Epidermal melanocyte (primary cell): ENCODE data around the gene ADH1B.
"Not testable (repeated sequence)": the region's sequence is repeated elsewhere in the genome, so short reads cannot be mapped to it uniquely, and the experiment has no call there.

Experiments used
- DNase-seq: peaks from one replicate; pipeline ENCODE4 v3.0.0; 2011; ENCODE audit warnings: low spot score; ENCODE audit not compliant: insufficient read length

ADH1B gene

GRCh38 chr4:99324361-99324760, 3.2 kb upstream of the ADH1B start:
- DNase-seq = no peak

- DNase-seq = no peak
Measured at GRCh38 chr4:99323756-99324155, 2.6 kb upstream of the ADH1B start.

- not testable (repeated sequence) for DNase-seq
Measured at GRCh38 chr4:99317811-99318210, 3.4 kb downstream of the ADH1B start.

DNA sequence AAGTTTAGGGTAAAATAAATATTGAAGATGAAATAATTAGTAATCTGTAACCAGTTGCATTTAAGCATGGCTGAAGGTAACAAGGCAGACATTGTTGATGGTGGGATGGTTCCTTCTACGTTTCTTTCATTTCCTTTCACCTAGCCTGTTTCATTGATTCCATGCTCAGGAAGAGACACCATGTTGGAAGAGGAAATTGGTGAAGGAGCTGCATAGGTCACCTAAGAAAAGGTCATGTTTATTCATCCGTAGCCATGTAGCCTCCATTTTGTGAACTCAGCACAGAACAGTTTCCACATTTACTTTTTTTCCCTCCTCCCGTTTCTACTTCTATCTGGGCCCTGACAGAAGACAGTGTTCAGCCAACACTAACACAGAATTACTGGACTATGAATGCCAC, 3.8 kb downstream of the ADH1B start:
- DNase-seq = no peak

DNA sequence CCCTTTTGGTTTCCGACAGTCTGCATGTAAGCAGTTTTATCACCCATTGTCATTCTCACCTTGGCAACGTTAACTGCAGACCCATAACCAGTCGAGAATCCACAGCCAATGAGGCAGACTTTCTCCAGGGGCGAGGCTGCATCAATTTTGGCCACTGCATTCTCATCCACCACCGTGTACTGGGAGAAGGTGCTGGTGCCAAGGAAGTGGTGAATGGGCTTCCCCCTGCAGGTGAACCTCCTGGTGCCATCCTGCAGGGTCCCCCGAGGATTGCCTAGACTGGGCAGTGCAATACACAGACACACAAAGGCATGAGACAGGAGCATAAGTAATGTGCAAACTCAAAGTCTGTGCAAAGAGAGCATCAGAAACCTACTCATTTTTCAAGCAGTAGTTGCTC, 5.4 kb downstream of the ADH1B start:
- DNase-seq = no peak

GRCh38 chr4:99314211-99314610, 7.0 kb downstream of the ADH1B start:
- DNase-seq = no peak

DNA sequence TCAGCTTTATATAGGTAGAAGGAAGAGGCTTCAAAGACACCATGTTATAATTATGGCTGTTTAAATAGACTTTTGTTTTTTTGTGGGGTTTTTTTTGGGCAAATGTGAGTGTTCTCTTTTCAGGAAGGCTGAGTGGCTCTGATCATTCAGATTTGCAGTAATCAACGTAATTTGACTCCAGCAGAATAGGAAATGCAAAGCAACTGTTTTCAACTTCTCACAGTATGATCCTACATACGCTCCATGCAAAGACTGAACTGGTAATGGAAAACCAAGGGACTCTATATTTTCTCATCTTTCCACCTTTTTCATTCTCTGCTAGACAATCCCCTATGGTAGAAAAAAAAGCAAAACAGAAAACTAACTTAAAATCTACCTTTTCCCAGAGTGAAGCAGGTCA, 10.8 kb downstream of the ADH1B start:
- no peak for DNase-seq

DNA sequence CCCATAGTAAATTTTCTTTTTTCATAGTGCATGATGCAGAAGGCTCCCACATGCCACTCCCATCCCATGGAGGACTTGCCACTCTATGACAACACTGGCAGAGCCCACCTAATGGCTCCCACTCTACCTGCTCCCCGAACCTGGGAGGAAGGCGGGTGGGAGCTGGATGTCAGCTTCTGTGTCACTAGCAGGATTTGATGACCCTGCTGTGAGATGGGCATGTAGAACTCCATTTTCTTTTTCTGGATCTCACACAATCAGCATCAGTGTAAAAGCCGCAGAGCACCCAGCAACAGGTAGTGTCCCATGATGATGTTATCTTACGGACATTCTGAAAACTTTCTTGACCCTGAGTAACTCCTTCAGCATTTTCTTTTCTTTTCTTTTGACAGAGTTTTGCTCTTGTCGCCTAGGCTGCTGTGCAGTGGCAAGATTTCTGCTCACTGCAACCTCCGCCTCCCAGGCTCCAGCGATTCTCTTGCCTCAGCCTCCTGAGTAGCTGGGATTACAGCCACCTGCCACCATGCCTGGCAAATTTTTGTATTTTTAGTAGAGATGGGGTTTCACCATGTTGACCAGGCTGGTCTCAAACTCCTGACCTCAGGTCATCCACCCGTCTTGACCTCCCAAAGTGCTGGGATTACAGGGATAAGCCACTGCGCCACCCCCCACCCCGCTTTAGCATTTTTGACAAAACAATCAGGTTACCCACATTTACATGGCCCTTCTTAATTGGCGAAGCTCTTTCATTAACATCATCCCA, 15.4 kb downstream of the ADH1B start:
- DNase-seq = no peak

DNA sequence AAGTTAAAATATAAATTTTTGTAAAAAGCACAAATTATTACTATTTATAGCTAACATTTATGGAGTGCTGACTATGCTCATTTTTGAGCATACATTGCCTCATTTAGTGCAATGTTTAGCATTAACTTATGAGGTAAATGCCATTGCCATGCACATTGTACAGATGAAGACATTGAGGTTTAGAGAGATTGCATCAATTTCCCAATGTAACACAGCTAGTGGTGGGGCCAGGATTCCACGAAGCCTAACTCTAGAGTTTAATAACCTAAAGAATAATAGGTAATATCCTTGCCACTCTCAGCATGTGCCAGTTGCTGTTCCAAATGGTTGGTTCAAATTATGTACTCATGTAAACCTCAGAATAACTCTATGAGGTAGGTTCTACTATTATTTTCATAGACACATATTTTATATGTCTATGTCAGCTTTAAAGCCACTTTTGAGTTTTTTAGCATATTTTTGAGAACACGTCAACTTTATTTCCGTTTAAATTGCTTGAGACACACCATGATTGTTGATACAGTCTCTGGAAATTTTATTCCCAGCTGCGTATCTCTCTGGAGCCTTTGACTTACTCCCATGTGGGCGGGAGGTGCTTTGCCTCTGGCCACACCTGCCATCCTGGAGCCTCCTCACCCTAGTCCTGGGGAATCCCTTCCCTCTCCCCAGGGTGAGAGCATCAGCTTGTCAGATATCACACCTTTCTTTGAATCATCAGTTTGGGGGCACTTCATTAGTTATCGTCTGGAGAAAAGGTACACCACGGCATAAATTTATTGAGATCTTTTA, 19.6 kb downstream of the ADH1B start:
- no peak for DNase-seq

DNA sequence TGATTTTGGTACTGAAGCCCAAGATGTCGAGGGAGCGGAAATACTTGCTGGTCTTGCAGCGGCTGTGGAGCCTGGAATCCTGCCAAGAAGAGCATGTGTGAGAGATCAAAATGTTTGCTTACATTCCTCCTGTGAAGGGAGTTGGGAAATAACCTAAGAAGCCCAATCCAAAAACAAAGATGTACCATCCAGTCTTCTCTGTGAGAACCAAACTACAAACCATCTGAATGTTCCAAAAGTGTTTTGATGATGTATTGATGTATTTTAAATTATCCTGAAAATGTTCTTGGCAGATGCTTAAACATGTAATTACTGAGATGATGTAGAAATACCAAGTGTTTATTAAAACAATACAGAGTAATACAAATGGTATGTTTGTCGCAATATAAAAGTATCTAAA, 20.3 kb downstream of the ADH1B start:
- peak; percentile 56 for DNase-seq

DNA sequence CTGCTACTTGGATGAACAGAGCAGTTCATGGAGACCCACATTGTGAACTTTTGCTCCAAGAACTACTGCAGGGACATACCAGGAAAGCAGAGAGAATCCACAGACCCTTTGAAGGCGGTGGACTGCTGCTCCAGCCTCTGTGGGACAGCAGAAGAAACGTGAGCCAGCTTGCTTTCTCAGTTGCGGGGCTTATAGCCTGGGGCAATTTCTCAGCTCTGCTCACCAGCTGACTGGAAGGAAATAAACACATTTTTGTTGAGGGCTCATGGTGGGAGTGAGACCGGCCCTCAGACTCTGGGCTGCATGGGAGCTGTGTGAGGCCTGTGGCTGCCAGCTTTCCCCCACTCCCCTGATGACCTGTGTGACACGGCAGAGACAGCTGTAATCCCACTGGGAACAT, 27.8 kb downstream of the ADH1B start:
- DNase-seq = no peak

DNA sequence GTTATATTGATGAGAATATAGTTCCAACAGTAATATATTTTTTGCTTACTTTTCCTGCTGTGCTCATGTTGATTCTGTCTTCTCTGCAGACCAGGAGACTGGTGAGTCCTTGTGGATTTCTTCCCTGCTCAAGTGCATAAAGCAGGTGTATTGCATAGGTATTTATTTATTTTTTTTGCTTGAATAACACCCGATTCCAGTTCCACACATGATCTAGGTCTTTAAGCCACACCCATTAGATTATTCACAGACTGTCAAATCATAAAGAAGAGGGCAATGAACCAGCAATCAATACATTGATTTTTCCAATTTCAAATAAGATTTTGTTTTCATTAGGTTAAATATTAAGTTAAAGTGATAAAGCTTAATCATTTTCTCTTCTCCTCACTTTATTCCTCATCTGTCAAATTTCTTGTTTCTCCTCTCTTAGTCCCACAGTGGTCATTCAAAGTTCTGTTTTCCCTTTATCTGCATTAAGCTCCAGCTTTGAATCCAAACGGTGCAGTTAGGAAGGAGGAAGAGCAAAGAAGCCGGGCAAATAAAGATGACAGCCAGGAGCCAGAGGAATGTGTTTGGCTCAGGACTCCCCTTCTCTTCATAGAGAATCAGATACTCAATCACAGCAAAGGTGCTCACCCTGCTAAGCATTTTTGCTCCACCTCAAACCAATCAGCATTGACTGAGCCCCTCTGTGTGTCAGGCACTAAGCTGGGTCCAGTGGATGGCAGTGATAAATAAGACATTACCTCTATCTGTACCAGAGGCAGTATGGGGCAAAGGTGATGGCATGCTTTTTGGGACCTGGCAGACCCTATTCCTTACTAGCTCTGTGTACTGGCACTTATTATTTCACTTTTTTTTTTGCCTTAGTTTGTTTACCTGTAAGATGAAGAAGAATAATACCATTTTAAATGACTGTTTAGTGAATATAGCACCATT, 30.1 kb downstream of the ADH1B start, which contains the start of gene ADH1A:
ADH1A (minus strand) TSS at position 138 of the 939 bp plus-strand sequence; CDS start at position 67, 71 bp downstream.
- DNase-seq = no peak

DNA sequence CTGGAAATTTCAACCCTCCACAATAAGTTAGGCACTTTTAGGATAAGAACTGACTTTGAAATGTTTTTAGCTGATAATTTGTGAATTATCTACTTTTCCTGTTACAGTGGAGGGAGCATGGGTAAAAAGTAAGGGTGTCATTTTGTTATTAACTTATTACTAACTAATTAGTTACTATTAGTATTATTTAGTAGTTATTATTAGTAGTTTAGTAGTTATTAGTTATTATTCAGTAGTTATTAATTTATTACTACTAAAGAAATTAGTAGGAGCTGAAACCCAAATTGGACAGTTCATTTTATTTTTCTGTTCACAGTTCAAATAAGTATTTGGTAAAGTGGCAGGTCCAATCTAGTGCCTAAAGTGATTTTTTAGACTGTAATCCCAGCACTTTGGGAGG, 35.8 kb downstream of the ADH1B start:
- DNase-seq = no peak

DNA sequence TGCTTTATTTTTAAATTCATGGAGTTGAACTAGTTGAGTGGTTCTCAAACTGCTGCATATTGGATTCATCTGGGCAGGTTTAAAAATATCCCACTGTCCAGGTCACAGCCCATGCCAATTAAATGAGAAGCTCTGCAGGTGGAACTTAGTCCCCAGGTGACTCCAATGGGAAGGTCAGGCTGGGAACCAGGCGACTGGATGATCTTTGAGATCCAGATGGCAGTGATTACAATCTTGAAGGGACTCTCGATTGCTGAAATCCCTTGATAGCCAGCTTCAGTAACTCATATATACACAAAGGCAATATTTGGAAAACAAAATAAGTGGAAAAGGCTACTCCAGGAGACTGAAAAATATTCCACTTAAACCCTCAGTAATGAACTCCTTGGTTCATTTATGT, 38.5 kb downstream of the ADH1B start:
- DNase-seq = no peak

- DNase-seq = no peak
Measured at GRCh38 chr4:99281261-99281660, 39.9 kb downstream of the ADH1B start.

DNA sequence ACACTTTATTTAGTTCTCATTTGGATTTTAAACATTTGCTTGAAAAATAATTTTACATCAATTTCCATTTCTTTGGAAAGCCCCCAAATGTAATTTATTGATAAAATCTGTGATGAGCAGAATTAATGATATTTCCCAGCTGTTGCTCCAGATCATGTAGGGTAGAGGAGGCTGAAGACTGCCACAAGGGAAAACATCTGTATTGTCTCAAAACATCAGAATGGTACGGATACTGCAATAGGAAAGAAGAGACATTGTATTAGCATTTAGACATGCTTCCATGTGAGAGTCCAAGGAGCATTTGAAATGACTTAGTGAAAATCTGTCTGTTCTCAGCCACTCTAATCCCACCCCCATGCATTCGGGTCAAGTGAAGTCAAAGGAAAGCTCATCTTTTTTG, 44.8 kb downstream of the ADH1B start:
- no peak for DNase-seq

- DNase-seq = no peak
Measured at GRCh38 chr4:99275885-99276284, 45.3 kb downstream of the ADH1B start.

GRCh38 chr4:99275050-99275449, 46.2 kb downstream of the ADH1B start:
- no peak for DNase-seq

GRCh38 chr4:99273704-99274103, 47.5 kb downstream of the ADH1B start:
- DNase-seq = no peak

DNA sequence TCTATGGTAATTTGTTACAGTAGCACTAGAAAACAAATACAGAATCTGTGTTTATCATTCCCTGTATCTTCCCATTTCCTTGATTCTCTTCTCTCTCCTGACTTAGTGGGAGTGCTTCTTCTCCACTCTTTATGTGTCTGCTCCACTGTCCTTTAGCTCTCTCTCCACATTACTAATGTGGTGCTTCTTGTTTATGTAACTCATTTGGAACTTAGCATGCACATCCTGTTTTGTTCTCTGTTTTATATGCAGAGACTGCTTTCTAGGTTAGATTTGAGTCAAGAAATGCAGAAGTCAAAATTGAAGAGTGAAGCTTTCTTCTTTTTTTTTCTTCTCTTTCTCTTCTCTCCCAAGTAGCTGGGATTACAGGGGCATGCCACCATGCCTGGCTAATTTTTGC, 56.3 kb downstream of the ADH1B start:
- DNase-seq = no peak
